ENCODE data around the gene L3MBTL3. TPM values are rescaled to one million over a fixed set of nuclear protein-coding genes. Genes with fewer than 3 reads are reported as not detected.
A peak's percentile ranks its signal among the peaks of the same experiment; 100 is the strongest.

The L3MBTL3 gene
- total RNA-seq, 1 experiment from 2014 or later = 14.3 TPM

DNA sequence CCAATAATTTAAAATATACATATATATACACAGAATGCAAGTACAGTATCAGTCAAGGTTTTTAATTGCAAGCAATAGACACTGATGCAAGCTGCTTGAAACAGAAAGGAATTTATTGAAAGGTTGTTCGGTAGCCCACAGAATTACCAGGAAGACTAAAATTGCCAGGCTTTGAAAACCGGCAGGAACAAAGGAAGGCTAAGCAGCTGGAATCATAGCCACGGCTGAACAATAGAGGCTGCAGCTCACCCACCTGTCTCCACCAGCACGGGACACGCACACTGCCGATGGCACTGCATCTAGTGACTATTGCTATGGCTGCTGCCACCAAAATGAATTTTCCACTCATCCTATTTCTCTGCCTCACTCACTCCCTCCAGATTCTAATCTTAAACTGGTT lies 22.0 kb upstream of the L3MBTL3 start:
- Histone ChIP-seq H3K36me3 (ENCODE audit: control insufficient read depth, insufficient read depth, low read length) (no peaks in the 10 kb centered on the region), H3K27me3 (replicated peaks; ENCODE audit: control insufficient read depth, insufficient read depth, low read length) (no peaks in the 10 kb centered on the region), H3K4me1 (peaks cover 13% of the 10 kb centered on the region), H3K9me3 (no peaks in the 10 kb centered on the region), H3K4me3 (ENCODE audit: low read depth, low read length) (no peak overlapping the region)
- TF ChIP-seq, protein P1, sequence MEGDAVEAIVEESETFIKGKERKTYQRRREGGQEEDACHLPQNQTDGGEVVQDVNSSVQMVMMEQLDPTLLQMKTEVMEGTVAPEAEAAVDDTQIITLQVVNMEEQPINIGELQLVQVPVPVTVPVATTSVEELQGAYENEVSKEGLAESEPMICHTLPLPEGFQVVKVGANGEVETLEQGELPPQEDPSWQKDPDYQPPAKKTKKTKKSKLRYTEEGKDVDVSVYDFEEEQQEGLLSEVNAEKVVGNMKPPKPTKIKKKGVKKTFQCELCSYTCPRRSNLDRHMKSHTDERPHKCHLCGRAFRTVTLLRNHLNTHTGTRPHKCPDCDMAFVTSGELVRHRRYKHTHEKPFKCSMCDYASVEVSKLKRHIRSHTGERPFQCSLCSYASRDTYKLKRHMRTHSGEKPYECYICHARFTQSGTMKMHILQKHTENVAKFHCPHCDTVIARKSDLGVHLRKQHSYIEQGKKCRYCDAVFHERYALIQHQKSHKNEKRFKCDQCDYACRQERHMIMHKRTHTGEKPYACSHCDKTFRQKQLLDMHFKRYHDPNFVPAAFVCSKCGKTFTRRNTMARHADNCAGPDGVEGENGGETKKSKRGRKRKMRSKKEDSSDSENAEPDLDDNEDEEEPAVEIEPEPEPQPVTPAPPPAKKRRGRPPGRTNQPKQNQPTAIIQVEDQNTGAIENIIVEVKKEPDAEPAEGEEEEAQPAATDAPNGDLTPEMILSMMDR (IDR thresholded peaks at IDR 0.05; ENCODE audit: insufficient read depth in 1 of 2, low read depth in 1 of 2, low read length in 1 of 2, severe bottlenecking in 1 of 2, unreplicated experiment in 1 of 2) = no peak
- H3K36me3 Mint-ChIP-seq (ENCODE audit: insufficient read depth, unreplicated experiment) = no peaks in the 10 kb centered on the region
- intact Hi-C loops (cut with micrococcal nuclease; ENCODE audit: unreplicated experiment) = no loop called here
- ChIA-PET CTCF (no interaction called here), POLR2A (no interaction called here)
- no peak for DNase-seq
- no peak overlapping the region for H3K27ac Mint-ChIP-seq (ENCODE audit: unreplicated experiment)
- no peaks in the 10 kb centered on the region for H3K9me3 Mint-ChIP-seq (ENCODE audit: unreplicated experiment)
- peaks cover 25% of the 10 kb centered on the region for H3K4me1 Mint-ChIP-seq (ENCODE audit: low read depth, unreplicated experiment)
- H3K27me3 Mint-ChIP-seq (ENCODE audit: insufficient read depth, unreplicated experiment) = no peaks in the 10 kb centered on the region
- BruUV-seq (replicated peaks) = no TSS peak
- H3K4me3 Mint-ChIP-seq (ENCODE audit: unreplicated experiment) = no peak overlapping the region

DNA sequence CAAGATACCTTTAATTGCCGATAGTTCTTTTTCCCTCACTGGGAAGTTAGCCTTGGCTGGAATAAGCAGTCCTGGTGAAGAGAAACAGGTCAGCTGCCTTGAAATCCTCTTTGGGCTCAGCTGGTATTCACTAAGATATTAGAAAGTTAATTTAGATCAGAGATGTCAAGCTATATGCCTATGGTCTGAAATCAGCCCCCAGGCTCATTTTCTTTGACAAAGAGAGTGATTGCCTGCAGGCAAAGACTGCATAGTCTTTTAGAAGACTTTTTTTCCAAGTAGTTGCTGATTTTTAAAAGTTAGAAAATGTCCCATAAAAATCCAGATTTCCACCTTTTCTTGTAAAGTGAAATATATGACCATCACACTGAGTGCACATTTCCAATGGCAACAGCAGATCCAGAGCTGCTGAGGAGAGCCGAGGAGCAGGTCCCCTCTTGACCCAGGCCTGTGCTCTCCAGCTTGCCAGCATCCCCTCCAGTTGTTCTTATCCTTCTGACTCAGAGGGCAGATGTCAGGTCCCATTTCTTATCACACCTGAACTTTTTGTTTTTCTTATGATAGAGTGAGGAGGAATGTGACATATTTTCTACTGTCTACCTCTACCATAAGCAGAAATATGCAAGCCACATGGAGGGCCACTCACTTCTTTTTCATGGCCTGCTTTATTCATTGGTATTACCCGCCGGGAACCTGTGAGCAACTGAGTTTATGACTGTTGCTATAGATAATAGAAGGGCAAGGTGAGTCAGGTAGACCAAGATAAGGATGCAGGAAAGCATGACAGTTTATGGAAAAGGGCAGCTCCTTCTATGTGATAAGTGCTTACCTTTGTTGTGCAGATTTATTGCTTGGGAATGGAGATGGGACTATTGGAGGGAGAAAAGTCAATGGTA lies 17.6 kb upstream of the L3MBTL3 start:
- Mint-ChIP-seq H3K4me1 (ENCODE audit: low read depth, unreplicated experiment) (peaks cover 16% of the 10 kb centered on the region), H3K9me3 (ENCODE audit: unreplicated experiment) (no peaks in the 10 kb centered on the region), H3K4me3 (ENCODE audit: unreplicated experiment) (peak overlapping the region; percentile 36), H3K27me3 (ENCODE audit: insufficient read depth, unreplicated experiment) (no peaks in the 10 kb centered on the region), H3K36me3 (ENCODE audit: insufficient read depth, unreplicated experiment) (no peaks in the 10 kb centered on the region), H3K27ac (ENCODE audit: unreplicated experiment) (peak overlapping the region; percentile 55)
- H3K9me3 ChIP-seq = no peaks in the 10 kb centered on the region
- TF ChIP-seq, protein P1 (IDR thresholded peaks at IDR 0.05; ENCODE audit: insufficient read depth in 1 of 2, low read depth in 1 of 2, low read length in 1 of 2, severe bottlenecking in 1 of 2, unreplicated experiment in 1 of 2) = no peak
- CTCF ChIA-PET = no interaction called here
- POLR2A ChIA-PET = no interaction called here
- intact Hi-C loops (cut with micrococcal nuclease; ENCODE audit: unreplicated experiment) = no loop called here
- peaks cover 13% of the 10 kb centered on the region for H3K4me1 ChIP-seq
- DNase-seq = peak; percentile 46 to 76
- no peaks in the 10 kb centered on the region for H3K36me3 ChIP-seq (ENCODE audit: control insufficient read depth, insufficient read depth, low read length)
- no peaks in the 10 kb centered on the region for H3K27me3 ChIP-seq (replicated peaks; ENCODE audit: control insufficient read depth, insufficient read depth, low read length)
- H3K4me3 ChIP-seq (ENCODE audit: low read depth, low read length) = no peak overlapping the region
- BruUV-seq (replicated peaks) = no TSS peak

DNA sequence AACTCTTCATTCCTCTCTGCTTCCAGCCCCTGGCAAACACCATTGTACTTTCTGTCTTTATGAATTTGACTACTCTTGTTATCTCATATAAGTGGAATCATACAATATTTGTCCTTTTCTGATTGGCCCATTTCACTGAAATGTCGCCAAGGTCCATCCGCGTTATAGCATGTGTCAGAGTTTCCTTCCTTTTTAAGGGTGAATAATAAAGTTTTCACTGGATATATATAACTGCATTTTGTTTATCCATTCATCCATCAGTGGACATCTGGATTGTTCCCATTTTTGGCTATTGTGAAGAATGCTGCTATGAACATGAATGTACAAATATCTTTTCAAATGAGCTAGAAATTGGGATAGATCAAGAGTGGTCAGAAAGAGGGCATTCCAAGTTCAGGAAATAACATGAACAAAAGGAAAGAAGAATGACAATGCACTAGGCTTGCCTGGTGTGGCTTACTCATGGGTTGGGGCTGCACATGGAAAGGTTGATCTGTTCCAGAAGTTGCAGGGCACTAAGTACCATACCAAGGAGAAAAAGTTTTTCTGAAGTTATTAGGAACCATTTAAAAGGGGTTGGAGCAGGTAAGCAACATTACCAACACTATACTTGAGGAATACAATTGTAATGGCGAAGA lies 10.0 kb upstream of the L3MBTL3 start:
- Mint-ChIP-seq H3K4me3 (ENCODE audit: unreplicated experiment) (no peak overlapping the region), H3K27me3 (ENCODE audit: insufficient read depth, unreplicated experiment) (no peaks in the 10 kb centered on the region), H3K9me3 (ENCODE audit: unreplicated experiment) (peaks cover 10% of the 10 kb centered on the region), H3K4me1 (ENCODE audit: low read depth, unreplicated experiment) (peaks cover 25% of the 10 kb centered on the region), H3K36me3 (ENCODE audit: insufficient read depth, unreplicated experiment) (no peaks in the 10 kb centered on the region), H3K27ac (ENCODE audit: unreplicated experiment) (no peak overlapping the region)
- Histone ChIP-seq H3K4me1 (peaks cover 31% of the 10 kb centered on the region), H3K27me3 (replicated peaks; ENCODE audit: control insufficient read depth, insufficient read depth, low read length) (no peaks in the 10 kb centered on the region), H3K9me3 (no peaks in the 10 kb centered on the region), H3K4me3 (ENCODE audit: low read depth, low read length) (no peak overlapping the region), H3K36me3 (ENCODE audit: control insufficient read depth, insufficient read depth, low read length) (no peaks in the 10 kb centered on the region)
- ChIA-PET POLR2A (no interaction called here), CTCF (no interaction called here)
- TF ChIP-seq, protein P1 (IDR thresholded peaks at IDR 0.05; ENCODE audit: insufficient read depth in 1 of 2, low read depth in 1 of 2, low read length in 1 of 2, severe bottlenecking in 1 of 2, unreplicated experiment in 1 of 2) = no peak
- intact Hi-C loops (cut with micrococcal nuclease; ENCODE audit: unreplicated experiment) = no loop called here
- no peak for DNase-seq
- BruUV-seq (replicated peaks) = no TSS peak

Data from Caco-2 (cell line).